Keratinocyte (primary cell): ENCODE data around the gene NSUN3.

Experiments used
- EZH2 ChIP-seq: IDR thresholded peaks from one replicate; pipeline ENCODE4 v1.6.1; 2012; ENCODE audit warnings: inconsistent platforms, mild to moderate bottlenecking, low read length, moderate library complexity
- TF ChIP-seq, protein P1 (sequence below), 3 experiments: IDR thresholded peaks in 1 of 3; conservative IDR thresholded peaks in 1 of 3; optimal IDR thresholded peaks in 1 of 3; 2 replicates in 2 of 3; 3 replicates in 1 of 3; pipeline versions ENCODE3 to v1.5.1; 2011; ENCODE audit warnings: low read length in 3 of 3, mild to moderate bottlenecking in 3 of 3, moderate library complexity in 2 of 3, control low read depth in 1 of 3, inconsistent platforms in 1 of 3; ENCODE audit not compliant: insufficient read depth in 2 of 3; ENCODE audit errors: extremely low read depth in 1 of 3

GRCh38 chr3:94176988-94177745 is 114.3 kb downstream of the NSUN3 start:
- TF ChIP-seq EZH2: no peak
- TF ChIP-seq, protein P1, sequence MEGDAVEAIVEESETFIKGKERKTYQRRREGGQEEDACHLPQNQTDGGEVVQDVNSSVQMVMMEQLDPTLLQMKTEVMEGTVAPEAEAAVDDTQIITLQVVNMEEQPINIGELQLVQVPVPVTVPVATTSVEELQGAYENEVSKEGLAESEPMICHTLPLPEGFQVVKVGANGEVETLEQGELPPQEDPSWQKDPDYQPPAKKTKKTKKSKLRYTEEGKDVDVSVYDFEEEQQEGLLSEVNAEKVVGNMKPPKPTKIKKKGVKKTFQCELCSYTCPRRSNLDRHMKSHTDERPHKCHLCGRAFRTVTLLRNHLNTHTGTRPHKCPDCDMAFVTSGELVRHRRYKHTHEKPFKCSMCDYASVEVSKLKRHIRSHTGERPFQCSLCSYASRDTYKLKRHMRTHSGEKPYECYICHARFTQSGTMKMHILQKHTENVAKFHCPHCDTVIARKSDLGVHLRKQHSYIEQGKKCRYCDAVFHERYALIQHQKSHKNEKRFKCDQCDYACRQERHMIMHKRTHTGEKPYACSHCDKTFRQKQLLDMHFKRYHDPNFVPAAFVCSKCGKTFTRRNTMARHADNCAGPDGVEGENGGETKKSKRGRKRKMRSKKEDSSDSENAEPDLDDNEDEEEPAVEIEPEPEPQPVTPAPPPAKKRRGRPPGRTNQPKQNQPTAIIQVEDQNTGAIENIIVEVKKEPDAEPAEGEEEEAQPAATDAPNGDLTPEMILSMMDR (optimal IDR thresholded peaks at IDR 0.05 in 1 of 3, IDR thresholded peaks at IDR 0.05 in 1 of 3, conservative IDR thresholded peaks at IDR 0.05 in 1 of 3; ENCODE audit: extremely low read depth in 1 of 3, insufficient read depth in 2 of 3, low read length in 3 of 3): no peak
